Gastrocnemius medialis (tissue), 4 donors: ENCODE data around the gene BCAT1.

Experiments used
- POLR2A ChIP-seq, 2 donors: fragments of 450-650 bp; IDR thresholded peaks; one replicate each; pipeline ENCODE4 v1.6.1; 2017; ENCODE audit warnings: antibody characterized with exemption in 2 of 2, mild to moderate bottlenecking in 2 of 2, moderate library complexity in 2 of 2
- TF ChIP-seq, protein P1 (sequence below), 5 experiments: fragments of 450-650 bp in 3 of 5; fragments of 200-600 bp in 2 of 5; sonication (generic) in 2 of 5; IDR thresholded peaks in 4 of 5; conservative IDR thresholded peaks in 1 of 5; 1 replicate in 4 of 5; 2 replicates in 1 of 5; pipeline ENCODE4 v1.5.1; 2016 to 2019; ENCODE audit warnings: antibody characterized with exemption in 5 of 5, mild to moderate bottlenecking in 3 of 5, moderate library complexity in 3 of 5

DNA sequence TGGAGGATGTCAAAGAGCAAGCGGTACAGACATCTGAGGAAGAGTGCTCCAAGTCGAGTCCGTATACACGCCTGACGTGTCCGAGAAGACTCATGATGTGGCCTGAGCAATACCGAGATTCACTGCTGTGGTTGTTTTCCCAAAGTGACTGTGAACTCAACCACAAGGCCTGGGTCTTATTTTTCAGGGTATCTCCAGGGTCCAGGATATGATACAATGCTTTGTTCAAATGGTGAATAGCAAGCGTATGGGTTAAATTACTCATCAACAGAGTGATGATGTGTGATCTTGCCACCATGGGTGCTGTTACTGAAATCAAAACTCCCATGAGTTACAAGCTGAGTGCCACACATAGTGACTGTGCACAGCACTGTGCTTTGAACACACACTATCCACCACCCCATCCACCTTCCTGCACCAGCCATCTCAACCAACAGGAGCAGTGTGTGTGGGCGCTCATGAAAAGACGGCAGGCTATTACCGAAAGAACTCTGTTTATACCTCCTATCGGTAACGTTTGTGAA, 109.6 kb downstream of the BCAT1 start:
- no peak for TF ChIP-seq POLR2A (IDR thresholded peaks at IDR 0.05)
- TF ChIP-seq, protein P1, sequence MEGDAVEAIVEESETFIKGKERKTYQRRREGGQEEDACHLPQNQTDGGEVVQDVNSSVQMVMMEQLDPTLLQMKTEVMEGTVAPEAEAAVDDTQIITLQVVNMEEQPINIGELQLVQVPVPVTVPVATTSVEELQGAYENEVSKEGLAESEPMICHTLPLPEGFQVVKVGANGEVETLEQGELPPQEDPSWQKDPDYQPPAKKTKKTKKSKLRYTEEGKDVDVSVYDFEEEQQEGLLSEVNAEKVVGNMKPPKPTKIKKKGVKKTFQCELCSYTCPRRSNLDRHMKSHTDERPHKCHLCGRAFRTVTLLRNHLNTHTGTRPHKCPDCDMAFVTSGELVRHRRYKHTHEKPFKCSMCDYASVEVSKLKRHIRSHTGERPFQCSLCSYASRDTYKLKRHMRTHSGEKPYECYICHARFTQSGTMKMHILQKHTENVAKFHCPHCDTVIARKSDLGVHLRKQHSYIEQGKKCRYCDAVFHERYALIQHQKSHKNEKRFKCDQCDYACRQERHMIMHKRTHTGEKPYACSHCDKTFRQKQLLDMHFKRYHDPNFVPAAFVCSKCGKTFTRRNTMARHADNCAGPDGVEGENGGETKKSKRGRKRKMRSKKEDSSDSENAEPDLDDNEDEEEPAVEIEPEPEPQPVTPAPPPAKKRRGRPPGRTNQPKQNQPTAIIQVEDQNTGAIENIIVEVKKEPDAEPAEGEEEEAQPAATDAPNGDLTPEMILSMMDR (IDR thresholded peaks at IDR 0.05 in 4 of 5, conservative IDR thresholded peaks at IDR 0.05 in 1 of 5) = no peak
